Endodermal cell (in vitro differentiated cells): ENCODE results near the gene ADM. TPM values are rescaled to one million over a fixed set of nuclear protein-coding genes. Genes with fewer than 3 reads are reported as not detected.
"Not testable (repeated sequence)": the region's sequence is repeated elsewhere in the genome, so short reads cannot be mapped to it uniquely, and the experiment has no call there.

Experiments used
- DNase-seq: peaks from one replicate; pipeline ENCODE4 v3.0.0-alpha.2; 2017
- H3K27ac ChIP-seq: 2 replicates; pipeline ENCODE4 v1.5.1; 2013; ENCODE audit warnings: mild to moderate bottlenecking, low read depth, low read length, moderate library complexity
- H3K27me3 ChIP-seq: 2 replicates; pipeline ENCODE4 v1.6.1; 2013; ENCODE audit warnings: mild to moderate bottlenecking, low read length, moderate library complexity; ENCODE audit not compliant: insufficient read depth, control insufficient read depth, poor library complexity, severe bottlenecking
- H3K36me3 ChIP-seq: 2 replicates; pipeline ENCODE4 v1.7.0; 2013; ENCODE audit warnings: mild to moderate bottlenecking, low read length, moderate library complexity; ENCODE audit not compliant: control insufficient read depth, insufficient read depth
- H3K4me1 ChIP-seq: one replicate; pipeline ENCODE4 v1.7.0; 2013; ENCODE audit warnings: low read length; ENCODE audit not compliant: control insufficient read depth, insufficient read depth
- H3K4me3 ChIP-seq: 2 replicates; pipeline ENCODE4 v1.5.1; 2013; ENCODE audit warnings: mild to moderate bottlenecking, low read length, moderate library complexity
- H3K9ac ChIP-seq: 2 replicates; pipeline ENCODE4 v1.6.1; 2013; ENCODE audit warnings: mild to moderate bottlenecking, low read length, moderate library complexity; ENCODE audit not compliant: poor library complexity, severe bottlenecking; ENCODE audit errors: extremely low read depth
- H3K9me3 ChIP-seq: 2 replicates; pipeline ENCODE4 v1.6.1; 2013; ENCODE audit warnings: mild to moderate bottlenecking, low read length, moderate library complexity; ENCODE audit not compliant: control insufficient read depth
- H3K27ac Mint-ChIP-seq: 2 replicates; pipeline ENCODE4 v1.8.0; 2020; ENCODE audit warnings: mixed read lengths
- H3K27me3 Mint-ChIP-seq: 2 replicates; pipeline ENCODE4 v1.8.0; 2021; ENCODE audit warnings: mild to moderate bottlenecking, mixed read lengths; ENCODE audit not compliant: insufficient read depth
- H3K36me3 Mint-ChIP-seq: 2 replicates; pipeline ENCODE4 v1.8.0; 2020; ENCODE audit warnings: low read depth, mixed read lengths
- H3K4me1 Mint-ChIP-seq: 2 replicates; pipeline ENCODE4 v1.8.0; 2020; ENCODE audit warnings: mixed read lengths
- H3K4me3 Mint-ChIP-seq: 2 replicates; pipeline ENCODE4 v1.8.0; 2020; ENCODE audit warnings: mild to moderate bottlenecking, moderate library complexity, mixed read lengths
- H3K9me3 Mint-ChIP-seq: 2 replicates; pipeline ENCODE4 v1.8.0; 2020; ENCODE audit warnings: mild to moderate bottlenecking, mixed read lengths
- WGBS, 2 experiments: methylation state at CpG; one replicate each; pipeline versions ENCODE4 v1.1.5 to v1.1.7; 2013; ENCODE audit warnings: missing lambda C conversion rate in 2 of 2, mixed read lengths in 1 of 2; ENCODE audit not compliant: insufficient coverage in 1 of 2, insufficient read length in 1 of 2; 5-methylcytosine and 5-hydroxymethylcytosine counted together
- total RNA-seq, 2 donors: library from RNA; stranded (reverse); fragmentation: NEBNext Ultra II Directional in 1 of 2; extraction: Animal tissue kit (Norgen Biotek cat#: 25700) in 1 of 2; gene quantifications; 2 replicates in 1 of 2; 3 replicates in 1 of 2; pipeline ENCODE4 v1.2.1, GENCODE V29; 2021
- TF ChIP-seq, protein P1 (sequence below): fragments of 200-600 bp; sonication (generic); conservative IDR thresholded peaks from 2 replicates; pipeline ENCODE4 v1.5.0; 2021; ENCODE audit warnings: antibody characterized with exemption, mild to moderate bottlenecking

ADM gene
- total RNA-seq, 2 donors from 2014 or later = 20.6 to 35.5 TPM

DNA sequence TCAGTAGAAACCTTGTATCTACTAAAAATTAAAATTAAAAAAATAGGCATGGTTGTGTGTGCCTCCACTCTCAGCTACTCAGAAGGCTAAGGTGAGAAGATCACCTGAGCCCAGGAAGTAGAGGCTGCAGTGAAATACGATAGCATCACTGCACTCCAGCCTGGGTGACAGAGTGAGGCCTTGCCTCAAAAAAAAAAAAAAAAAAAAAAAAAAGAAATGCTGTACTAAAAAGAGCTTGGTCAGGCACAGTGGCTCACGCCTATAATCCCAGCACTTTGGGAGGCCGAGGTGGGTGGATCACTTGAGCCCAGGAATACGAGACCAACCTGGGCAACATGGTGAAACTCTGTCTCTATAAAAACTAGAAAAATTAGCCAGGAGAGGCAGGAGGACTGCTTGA, 47.4 kb upstream of the ADM start:
- Histone ChIP-seq H3K27ac (no peak overlapping the region), H3K9me3 (no peaks in the 10 kb centered on the region), H3K27me3 (no peaks in the 10 kb centered on the region), H3K4me3 (no peak overlapping the region), H3K4me1 (no peaks in the 10 kb centered on the region), H3K9ac (no peak overlapping the region), H3K36me3 (no peaks in the 10 kb centered on the region)
- H3K4me1 Mint-ChIP-seq = no peaks in the 10 kb centered on the region
- no peaks in the 10 kb centered on the region for H3K27me3 Mint-ChIP-seq
- H3K27ac Mint-ChIP-seq = peak overlapping the region; percentile 66
- WGBS, 2 experiments = 85 to 100% methylated on average over 3 to 4 of the region's 4 CpGs
- peak; percentile 56 for DNase-seq
- no peaks in the 10 kb centered on the region for H3K9me3 Mint-ChIP-seq
- H3K4me3 Mint-ChIP-seq = no peak overlapping the region
- TF ChIP-seq, protein P1, sequence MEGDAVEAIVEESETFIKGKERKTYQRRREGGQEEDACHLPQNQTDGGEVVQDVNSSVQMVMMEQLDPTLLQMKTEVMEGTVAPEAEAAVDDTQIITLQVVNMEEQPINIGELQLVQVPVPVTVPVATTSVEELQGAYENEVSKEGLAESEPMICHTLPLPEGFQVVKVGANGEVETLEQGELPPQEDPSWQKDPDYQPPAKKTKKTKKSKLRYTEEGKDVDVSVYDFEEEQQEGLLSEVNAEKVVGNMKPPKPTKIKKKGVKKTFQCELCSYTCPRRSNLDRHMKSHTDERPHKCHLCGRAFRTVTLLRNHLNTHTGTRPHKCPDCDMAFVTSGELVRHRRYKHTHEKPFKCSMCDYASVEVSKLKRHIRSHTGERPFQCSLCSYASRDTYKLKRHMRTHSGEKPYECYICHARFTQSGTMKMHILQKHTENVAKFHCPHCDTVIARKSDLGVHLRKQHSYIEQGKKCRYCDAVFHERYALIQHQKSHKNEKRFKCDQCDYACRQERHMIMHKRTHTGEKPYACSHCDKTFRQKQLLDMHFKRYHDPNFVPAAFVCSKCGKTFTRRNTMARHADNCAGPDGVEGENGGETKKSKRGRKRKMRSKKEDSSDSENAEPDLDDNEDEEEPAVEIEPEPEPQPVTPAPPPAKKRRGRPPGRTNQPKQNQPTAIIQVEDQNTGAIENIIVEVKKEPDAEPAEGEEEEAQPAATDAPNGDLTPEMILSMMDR = no peak
- no peaks in the 10 kb centered on the region for H3K36me3 Mint-ChIP-seq

DNA sequence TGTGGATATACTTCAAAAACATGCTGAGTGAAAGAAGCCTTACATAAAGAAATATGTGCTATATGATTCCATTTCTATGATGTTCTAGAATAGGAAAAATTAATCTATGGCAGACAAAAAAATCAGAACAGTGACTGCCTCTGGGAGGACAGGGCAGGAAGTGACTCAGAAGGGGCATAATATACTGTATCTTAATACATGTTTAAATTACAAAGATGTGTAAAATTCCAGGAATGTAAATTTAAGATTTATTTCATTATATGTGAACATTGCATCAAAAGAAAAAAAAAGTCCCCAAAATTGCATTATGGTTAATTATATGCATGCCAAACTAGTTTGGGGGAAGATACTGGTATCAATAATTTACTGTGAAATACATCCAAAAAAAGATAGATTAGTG, 43.1 kb upstream of the ADM start:
- Mint-ChIP-seq H3K27me3 (no peaks in the 10 kb centered on the region), H3K36me3 (peaks cover 6% of the 10 kb centered on the region), H3K27ac (no peak overlapping the region), H3K4me3 (no peak overlapping the region), H3K9me3 (no peaks in the 10 kb centered on the region), H3K4me1 (no peaks in the 10 kb centered on the region)
- DNase-seq = no peak
- TF ChIP-seq, protein P1 = no peak
- peaks cover 3% of the 10 kb centered on the region for H3K36me3 ChIP-seq
- no peaks in the 10 kb centered on the region for H3K4me1 ChIP-seq
- no peaks in the 10 kb centered on the region for H3K9me3 ChIP-seq
- no peak overlapping the region for H3K9ac ChIP-seq
- no peaks in the 10 kb centered on the region for H3K27me3 ChIP-seq
- H3K4me3 ChIP-seq = no peak overlapping the region
- no peak overlapping the region for H3K27ac ChIP-seq

DNA sequence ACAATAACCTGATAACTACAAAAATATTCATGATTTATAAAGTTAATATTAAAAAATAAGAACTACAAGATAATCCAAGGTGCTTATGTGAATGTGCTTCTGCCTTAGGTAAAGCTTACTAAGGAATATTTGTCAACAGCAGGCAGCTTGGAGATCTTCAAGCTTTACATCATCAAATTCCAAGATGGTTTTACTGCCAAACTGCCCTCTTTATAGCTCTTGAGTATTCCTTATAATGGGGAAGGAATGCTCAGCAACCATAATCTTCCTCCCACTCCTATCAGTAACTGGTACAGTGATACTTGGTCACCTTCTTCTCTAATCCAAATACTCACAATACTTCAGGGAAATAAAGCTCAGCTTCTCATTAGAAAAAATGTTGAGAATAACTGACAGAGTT, 40.9 kb upstream of the ADM start:
- Mint-ChIP-seq H3K9me3 (no peaks in the 10 kb centered on the region), H3K27ac (no peak overlapping the region), H3K4me3 (no peak overlapping the region), H3K27me3 (no peaks in the 10 kb centered on the region), H3K36me3 (peaks cover 6% of the 10 kb centered on the region), H3K4me1 (peaks cover 10% of the 10 kb centered on the region)
- Histone ChIP-seq H3K4me3 (no peak overlapping the region), H3K36me3 (peaks cover 3% of the 10 kb centered on the region), H3K27ac (no peak overlapping the region), H3K9me3 (no peaks in the 10 kb centered on the region), H3K4me1 (no peaks in the 10 kb centered on the region), H3K9ac (no peak overlapping the region), H3K27me3 (no peaks in the 10 kb centered on the region)
- DNase-seq = no peak
- TF ChIP-seq, protein P1 = no peak

DNA sequence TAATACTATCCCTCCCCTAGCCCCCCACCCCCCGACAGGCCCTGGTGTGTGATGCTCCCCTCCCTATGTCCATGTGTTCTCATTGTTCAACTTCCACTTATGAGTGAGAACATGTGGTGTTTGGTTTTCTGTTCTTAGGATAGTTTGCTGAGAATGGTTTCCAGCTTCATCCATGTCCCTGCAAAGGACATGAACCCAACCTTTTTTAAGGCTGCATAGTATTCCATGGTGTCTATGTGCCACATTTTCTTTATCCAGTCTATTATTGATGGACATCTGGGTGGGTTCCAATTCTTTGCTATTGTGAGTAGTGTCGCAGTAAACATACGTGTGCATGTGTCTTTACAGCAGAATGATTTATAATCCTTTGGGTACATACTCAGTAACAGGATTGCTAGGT, 40.2 kb upstream of the ADM start:
- not testable (repeated sequence) for H3K27ac Mint-ChIP-seq, H3K27me3 ChIP-seq, H3K36me3 Mint-ChIP-seq, H3K4me1 ChIP-seq, H3K9ac ChIP-seq, DNase-seq, H3K4me3 ChIP-seq, H3K9me3 ChIP-seq, H3K27me3 Mint-ChIP-seq, H3K9me3 Mint-ChIP-seq, H3K4me3 Mint-ChIP-seq, H3K36me3 ChIP-seq, H3K27ac ChIP-seq
- 100% methylated on average over 2 of the region's 3 CpGs for WGBS, 2 experiments
- H3K4me1 Mint-ChIP-seq = peaks cover 10% of the 10 kb centered on the region
